HepG2 (cell line): ENCODE measurements around the gene CDV3. TPM values are rescaled to one million over a fixed set of nuclear protein-coding genes. Genes with fewer than 3 reads are reported as not detected.

ENCODE experiments used
- ATM ChIP-seq: fragments of 450-650 bp; IDR thresholded peaks from 2 replicates; pipeline ENCODE4 v1.7.1; 2017; ENCODE audit warnings: mild to moderate bottlenecking, borderline replicate concordance
- ELF3 ChIP-seq: IDR thresholded peaks from 2 replicates; pipeline ENCODE4 v1.6.1; 2016; ENCODE audit warnings: missing genetic modification reagents, missing compliant biosample characterization
- ESRRA ChIP-seq: sonication (generic); formaldehyde crosslinking; IDR thresholded peaks from 2 replicates; pipeline ENCODE4 v1.5.1; 2020; ENCODE audit warnings: mild to moderate bottlenecking, low read depth, missing genetic modification reagents
- GABPA ChIP-seq, 2 experiments: IDR thresholded peaks; 2 replicates each; pipeline ENCODE4 v1.6.1; 2011 to 2016; ENCODE audit warnings: low read depth in 2 of 2, low read length in 1 of 2, missing biosample characterization in 1 of 2, missing genetic modification characterization in 1 of 2
- GTF2F1 ChIP-seq: fragments of 150-350 bp; IDR thresholded peaks from 2 replicates; pipeline ENCODE4 v1.6.1; 2014; ENCODE audit warnings: low read length
- HNF4G ChIP-seq, 2 experiments: sonication (generic) in 1 of 2; formaldehyde crosslinking in 1 of 2; IDR thresholded peaks; 2 replicates each; pipeline versions ENCODE4 v1.4.0 to v1.6.1; 2011 to 2020; ENCODE audit warnings: borderline replicate concordance in 2 of 2, low read depth in 2 of 2, mild to moderate bottlenecking in 2 of 2, low read length in 1 of 2, missing genetic modification reagents in 1 of 2, moderate library complexity in 1 of 2
- IKZF4 ChIP-seq: sonication (generic); formaldehyde crosslinking; IDR thresholded peaks from 2 replicates; pipeline ENCODE4 v1.5.1; 2020; ENCODE audit warnings: borderline replicate concordance, mild to moderate bottlenecking, low read depth, missing genetic modification reagents; ENCODE audit errors: not compliant biosample characterization
- JUND ChIP-seq: sonication (generic); formaldehyde crosslinking; IDR thresholded peaks from 2 replicates; pipeline ENCODE4 v1.8.0; 2022; ENCODE audit warnings: mild to moderate bottlenecking, missing genetic modification reagents
- KDM1A ChIP-seq: IDR thresholded peaks from 2 replicates; pipeline ENCODE4 v1.6.1; 2016; ENCODE audit warnings: missing compliant biosample characterization
- MIER2 ChIP-seq: IDR thresholded peaks from 2 replicates; pipeline ENCODE4 v1.6.1; 2016; ENCODE audit warnings: missing biosample characterization, missing genetic modification reagents
- NR2F2 ChIP-seq: IDR thresholded peaks from 2 replicates; pipeline ENCODE4 v1.6.1; 2012; ENCODE audit warnings: low read depth, inconsistent platforms, borderline replicate concordance
- PHF21A ChIP-seq: sonication (generic); formaldehyde crosslinking; IDR thresholded peaks from 2 replicates; pipeline ENCODE4 v1.5.0; 2020; ENCODE audit warnings: mild to moderate bottlenecking, missing genetic modification reagents
- POGZ ChIP-seq: sonication (generic); formaldehyde crosslinking; IDR thresholded peaks from 2 replicates; pipeline ENCODE4 v1.4.0; 2020; ENCODE audit warnings: mild to moderate bottlenecking, missing genetic modification reagents
- SAP130 ChIP-seq: IDR thresholded peaks from 2 replicates; pipeline ENCODE4 v1.6.1; 2016; ENCODE audit warnings: low read depth
- SOX5 ChIP-seq: IDR thresholded peaks from 2 replicates; pipeline ENCODE4 v1.6.1; 2016; ENCODE audit warnings: borderline replicate concordance
- ZBTB1 ChIP-seq: sonication (generic); formaldehyde crosslinking; IDR thresholded peaks from 2 replicates; pipeline ENCODE4 v1.4.0; 2020; ENCODE audit warnings: missing genetic modification reagents, borderline replicate concordance
- ZFX ChIP-seq: sonication (generic); formaldehyde crosslinking; IDR thresholded peaks from 2 replicates; pipeline ENCODE4 v1.4.0; 2020; ENCODE audit warnings: mild to moderate bottlenecking, low read depth, missing genetic modification reagents, moderate library complexity
- ZKSCAN1 ChIP-seq: fragments of 150-350 bp; IDR thresholded peaks from 2 replicates; pipeline ENCODE4 v1.6.1; 2014; ENCODE audit warnings: low read length
- ZMAT3 ChIP-seq: sonication (generic); formaldehyde crosslinking; conservative IDR thresholded peaks from 2 replicates; pipeline ENCODE4 v1.7.0; 2021; ENCODE audit warnings: missing genetic modification reagents
- ZMYM4 ChIP-seq: sonication (generic); formaldehyde crosslinking; IDR thresholded peaks from 2 replicates; pipeline ENCODE4 v1.8.1; 2023; ENCODE audit warnings: mild to moderate bottlenecking, missing genetic modification reagents
- ZNF160 ChIP-seq: sonication (generic); formaldehyde crosslinking; IDR thresholded peaks from 2 replicates; pipeline ENCODE4 v1.8.0; 2022; ENCODE audit warnings: mild to moderate bottlenecking, inconsistent platforms, missing genetic modification reagents
- ZNF234 ChIP-seq: sonication (generic); formaldehyde crosslinking; conservative IDR thresholded peaks from 2 replicates; pipeline ENCODE4 v1.5.1; 2020; ENCODE audit warnings: mild to moderate bottlenecking, missing genetic modification reagents
- ZNF256 ChIP-seq: sonication (generic); formaldehyde crosslinking; conservative IDR thresholded peaks from 2 replicates; pipeline ENCODE4 v1.4.0; 2020; ENCODE audit warnings: missing genetic modification reagents
- ZNF558 ChIP-seq: sonication (generic); formaldehyde crosslinking; IDR thresholded peaks from 2 replicates; pipeline ENCODE4 v1.9.0; 2022; ENCODE audit warnings: mild to moderate bottlenecking, missing genetic modification reagents, borderline replicate concordance
- ZNF562 ChIP-seq: sonication (generic); formaldehyde crosslinking; IDR thresholded peaks from 2 replicates; pipeline ENCODE4 v1.8.0; 2022; ENCODE audit warnings: missing genetic modification reagents, borderline replicate concordance
- polyA plus RNA-seq, 8 experiments: library from polyadenylated mRNA; depleted of rRNA in 3 of 8; stranded (reverse) in 7 of 8; unstranded in 1 of 8; fragments of >200 nt; fragmentation: Illumina TruSeq in 4 of 8; extraction: Trizol in 4 of 8; gene quantifications; 2 replicates each; pipeline versions ENCODE4 v1.2.1 to v1.2.3, GENCODE V29; 2011 to 2016; ENCODE audit warnings: low read depth in 4 of 8, missing spikeins in 1 of 8, mixed read lengths in 1 of 8; ENCODE audit not compliant: insufficient read depth in 1 of 8
- total RNA-seq, 5 experiments: library from RNA; depleted of rRNA; stranded (reverse); fragments of >200 nt; fragmentation: Illumina TruSeq; extraction: Trizol; gene quantifications; 2 replicates each; pipeline ENCODE4 v1.2.3, GENCODE V29; 2016; ENCODE audit warnings: low read depth in 1 of 5
- TF ChIP-seq, protein P1 (sequence below): sonication (generic); IDR thresholded peaks from 2 replicates; pipeline ENCODE4 v1.6.1; 2016; ENCODE audit warnings: low read depth, borderline replicate concordance
- TF ChIP-seq, protein P2 (sequence below): sonication (generic); formaldehyde crosslinking; conservative IDR thresholded peaks from 2 replicates; pipeline ENCODE4 v1.4.0; 2020; ENCODE audit warnings: missing genetic modification reagents
- TF ChIP-seq, protein P3 (sequence below): sonication (generic); formaldehyde crosslinking; IDR thresholded peaks from 2 replicates; pipeline ENCODE4 v1.5.0; 2020; ENCODE audit warnings: missing genetic modification reagents

CDV3 gene
- total and polyA plus RNA-seq, 2 of the 13 experiments (the other 11 are each of a cell fraction or from before 2014, with no cell fraction given) = 46.6 to 145 TPM

DNA sequence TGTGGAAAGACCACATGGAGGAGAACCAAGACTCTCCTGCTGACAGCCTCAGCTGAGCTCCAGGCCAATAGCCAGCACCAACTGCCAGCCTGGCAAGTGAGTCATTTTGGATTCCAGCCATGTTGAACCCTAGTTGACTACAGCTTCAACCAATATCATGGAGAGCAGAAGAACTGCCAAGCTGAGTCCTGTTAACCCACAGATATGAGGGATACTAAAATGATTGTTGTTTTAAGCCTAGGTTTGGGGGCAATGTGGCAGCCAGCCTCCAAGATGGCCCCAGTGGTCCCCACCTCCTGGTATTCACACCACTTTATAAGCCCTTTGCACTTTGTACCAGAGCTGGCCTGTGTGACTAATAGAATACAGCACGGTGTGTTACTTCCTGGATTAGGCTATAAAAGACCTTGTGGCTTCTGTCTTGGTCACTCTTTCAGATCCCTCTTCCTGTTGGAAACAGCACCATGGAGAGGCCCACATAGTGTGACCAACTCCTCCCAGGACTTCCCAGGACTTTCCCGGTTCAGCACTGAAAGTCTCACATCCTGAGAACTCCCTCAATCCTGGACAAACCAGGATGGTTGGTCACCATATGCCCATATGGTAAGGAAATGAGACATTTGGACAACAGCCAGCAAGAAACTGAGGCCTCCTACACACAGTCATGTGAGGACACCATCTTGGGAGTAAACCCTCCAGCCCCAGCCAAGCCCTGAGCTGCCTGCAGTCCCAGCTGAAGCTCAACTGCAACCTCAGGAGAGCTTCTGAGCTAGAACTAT lies 32.4 kb upstream of the CDV3 start (continued):
- TF ChIP-seq GABPA (IDR thresholded peaks at IDR 0.05; ENCODE audit: low read depth, low read length) (no peak), GABPA (CRISPR knock-in tag; IDR thresholded peaks at IDR 0.05; ENCODE audit: low read depth) (peak; percentile 47; the same call in 1 of the 2 replicates), ZNF558 (no peak), ZNF160 (CRISPR knock-in tag) (no peak), IKZF4 (CRISPR knock-in tag) (no peak), POGZ (CRISPR knock-in tag) (peak; percentile 72), GTF2F1 (no peak), ZKSCAN1 (peak; percentile 79), ZMAT3 (CRISPR knock-in tag) (no peak), KDM1A (CRISPR knock-in tag) (no peak), ZNF256 (CRISPR knock-in tag) (no peak), ESRRA (CRISPR knock-in tag) (no peak), ZNF234 (CRISPR knock-in tag) (no peak), JUND (CRISPR knock-in tag) (peak; percentile 51; the same call in 1 of the 2 replicates), NR2F2 (no peak), ATM (no peak), HNF4G (IDR thresholded peaks at IDR 0.05; ENCODE audit: borderline replicate concordance, low read depth, low read length) (peak; percentile 54; the same call in 1 of the 2 replicates), HNF4G (CRISPR knock-in tag; IDR thresholded peaks at IDR 0.05; ENCODE audit: borderline replicate concordance, low read depth) (0 out of 2 replicates have a peak, but pooled peaks have one; percentile 30), ELF3 (CRISPR knock-in tag) (peak; percentile 98), ZFX (CRISPR knock-in tag) (peak; percentile 13; the same call in 1 of the 2 replicates), PHF21A (CRISPR knock-in tag) (0 out of 2 replicates have a peak, but pooled peaks have one; percentile 22), SOX5 (peak; percentile 45; the same call in 1 of the 2 replicates), MIER2 (CRISPR knock-in tag) (peak; percentile 76; the same call in 1 of the 2 replicates), ZMYM4 (peak; percentile 68), ZBTB1 (CRISPR knock-in tag) (no peak), ZNF562 (no peak), SAP130 (CRISPR knock-in tag) (peak; percentile 39; the same call in 1 of the 2 replicates)
- TF ChIP-seq, protein P1, sequence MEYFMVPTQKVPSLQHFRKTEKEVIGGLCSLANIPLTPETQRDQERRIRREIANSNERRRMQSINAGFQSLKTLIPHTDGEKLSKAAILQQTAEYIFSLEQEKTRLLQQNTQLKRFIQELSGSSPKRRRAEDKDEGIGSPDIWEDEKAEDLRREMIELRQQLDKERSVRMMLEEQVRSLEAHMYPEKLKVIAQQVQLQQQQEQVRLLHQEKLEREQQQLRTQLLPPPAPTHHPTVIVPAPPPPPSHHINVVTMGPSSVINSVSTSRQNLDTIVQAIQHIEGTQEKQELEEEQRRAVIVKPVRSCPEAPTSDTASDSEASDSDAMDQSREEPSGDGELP = no peak
- TF ChIP-seq, protein P2, sequence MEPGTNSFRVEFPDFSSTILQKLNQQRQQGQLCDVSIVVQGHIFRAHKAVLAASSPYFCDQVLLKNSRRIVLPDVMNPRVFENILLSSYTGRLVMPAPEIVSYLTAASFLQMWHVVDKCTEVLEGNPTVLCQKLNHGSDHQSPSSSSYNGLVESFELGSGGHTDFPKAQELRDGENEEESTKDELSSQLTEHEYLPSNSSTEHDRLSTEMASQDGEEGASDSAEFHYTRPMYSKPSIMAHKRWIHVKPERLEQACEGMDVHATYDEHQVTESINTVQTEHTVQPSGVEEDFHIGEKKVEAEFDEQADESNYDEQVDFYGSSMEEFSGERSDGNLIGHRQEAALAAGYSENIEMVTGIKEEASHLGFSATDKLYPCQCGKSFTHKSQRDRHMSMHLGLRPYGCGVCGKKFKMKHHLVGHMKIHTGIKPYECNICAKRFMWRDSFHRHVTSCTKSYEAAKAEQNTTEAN = no peak
- TF ChIP-seq, protein P3, sequence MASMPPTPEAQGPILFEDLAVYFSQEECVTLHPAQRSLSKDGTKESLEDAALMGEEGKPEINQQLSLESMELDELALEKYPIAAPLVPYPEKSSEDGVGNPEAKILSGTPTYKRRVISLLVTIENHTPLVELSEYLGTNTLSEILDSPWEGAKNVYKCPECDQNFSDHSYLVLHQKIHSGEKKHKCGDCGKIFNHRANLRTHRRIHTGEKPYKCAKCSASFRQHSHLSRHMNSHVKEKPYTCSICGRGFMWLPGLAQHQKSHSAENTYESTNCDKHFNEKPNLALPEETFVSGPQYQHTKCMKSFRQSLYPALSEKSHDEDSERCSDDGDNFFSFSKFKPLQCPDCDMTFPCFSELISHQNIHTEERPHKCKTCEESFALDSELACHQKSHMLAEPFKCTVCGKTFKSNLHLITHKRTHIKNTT (CRISPR knock-in tag) = no peak
